NCI-H1436 treated with DMSO at 0.1 percent for 48 hours (cell line): ENCODE results near the gene TOX3.
A peak's percentile ranks its signal among the peaks of the same experiment; 100 is the strongest.

Source experiments
- DNase-seq: peaks from one replicate; lab custom pipeline; 2025; lab: John Stamatoyannopoulos, UW

The TOX3 gene

GRCh38 chr16:52451971-52452421 lies 94.9 kb downstream of the TOX3 start:
- no peak for DNase-seq

DNA sequence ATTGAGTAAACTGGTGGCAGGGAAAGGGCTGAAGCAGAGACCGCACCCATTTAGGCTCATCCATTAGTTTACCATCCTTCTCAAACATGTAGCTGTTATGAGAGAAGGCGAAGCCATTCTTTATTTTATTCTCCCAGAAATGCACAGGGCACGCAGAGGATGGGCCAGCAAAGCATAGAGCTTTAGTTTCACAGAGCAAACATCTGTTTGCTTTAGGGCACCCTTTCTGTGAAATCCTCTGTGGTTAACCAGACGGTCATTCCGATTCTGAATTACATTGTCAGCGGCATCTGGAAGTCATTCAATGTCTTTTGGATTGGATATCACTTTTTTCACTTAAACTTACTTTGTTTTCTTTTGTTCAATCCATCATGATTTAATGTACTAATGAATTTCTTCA lies 96.0 kb downstream of the TOX3 start:
- no peak for DNase-seq

GRCh38 chr16:52450241-52450640 lies 96.7 kb downstream of the TOX3 start:
- DNase-seq: no peak

DNA sequence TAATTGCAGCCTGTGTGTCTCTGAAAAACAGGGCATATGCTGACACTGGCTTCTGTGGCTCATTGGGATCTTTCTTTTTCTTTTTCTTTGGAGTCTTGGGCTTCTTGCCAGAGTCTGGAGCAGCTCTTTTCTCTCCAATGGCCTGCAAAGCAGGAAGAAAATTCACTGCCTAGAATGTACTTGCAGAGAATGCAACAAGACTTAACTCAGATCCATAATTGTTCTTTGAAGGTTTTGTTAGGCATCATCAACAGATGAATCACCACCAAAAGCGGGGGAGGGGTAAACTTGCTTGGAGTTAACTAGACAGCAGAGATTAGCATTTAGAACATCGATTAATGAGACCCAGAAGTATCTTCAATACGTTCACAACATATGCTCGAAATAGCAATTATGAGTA lies 100.9 kb downstream of the TOX3 start:
- DNase-seq: no peak

DNA sequence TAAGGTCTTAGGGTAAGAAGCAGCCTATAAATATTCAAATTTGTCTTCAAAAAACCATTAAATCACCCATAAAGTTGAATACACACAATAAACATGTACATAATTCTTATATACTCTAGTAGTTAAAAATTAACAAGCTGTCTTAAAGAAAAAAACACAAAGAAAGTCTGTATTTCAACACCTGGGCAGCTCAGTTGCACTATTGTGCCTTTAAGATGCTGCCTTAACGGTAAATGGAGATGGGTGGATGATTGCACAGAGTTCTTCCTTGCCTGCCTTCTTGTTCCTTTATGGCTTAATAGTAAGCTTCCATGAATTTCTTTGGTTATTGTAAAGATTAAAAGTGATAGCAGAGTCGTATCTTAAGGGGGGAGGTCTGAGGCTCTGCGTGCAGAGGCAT lies 105.1 kb downstream of the TOX3 start:
- DNase-seq: no peak

DNA sequence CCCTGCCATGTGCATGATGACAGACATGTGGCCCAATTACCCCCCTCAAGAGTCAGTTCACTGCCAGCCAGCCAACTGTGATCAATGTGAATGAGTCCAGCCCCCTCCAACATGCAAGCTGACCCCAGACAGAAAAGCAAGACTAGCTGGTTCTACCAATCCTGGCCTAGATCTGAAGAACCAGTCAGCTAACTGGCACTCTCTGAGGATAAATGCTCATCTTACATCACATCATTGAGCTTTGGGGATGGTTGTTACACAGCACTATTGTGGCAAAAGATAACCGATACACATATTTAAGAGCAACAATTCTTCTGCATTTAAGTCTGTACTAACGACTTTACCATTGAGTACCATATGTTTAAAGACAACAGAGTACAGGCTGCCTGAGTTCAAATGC lies 106.7 kb downstream of the TOX3 start:
- no peak for DNase-seq

- no peak for DNase-seq
These were observed 107.2 kb downstream of the TOX3 start for GRCh38 chr16:52439750-52440149.

GRCh38 chr16:52439171-52439701 lies 107.7 kb downstream of the TOX3 start:
- DNase-seq: no peak

DNA sequence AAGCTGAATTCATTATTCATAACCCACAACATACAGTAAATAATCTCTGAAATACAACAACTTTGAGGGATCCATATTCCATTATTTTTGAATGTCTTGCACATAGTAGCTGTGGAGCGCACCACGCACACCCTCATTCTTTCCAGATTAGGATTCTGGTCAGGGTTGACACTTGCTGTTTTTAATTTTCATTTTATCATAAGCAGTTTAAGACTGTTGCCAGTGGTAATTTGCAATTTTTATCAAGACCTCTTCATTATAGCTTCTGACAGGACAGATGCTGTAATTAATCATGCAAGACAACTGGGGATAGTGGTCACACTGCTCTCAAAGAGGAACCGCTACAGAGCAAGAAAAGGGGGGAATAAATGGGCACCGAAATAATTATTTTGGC lies 109.7 kb downstream of the TOX3 start:
- DNase-seq: no peak

DNA sequence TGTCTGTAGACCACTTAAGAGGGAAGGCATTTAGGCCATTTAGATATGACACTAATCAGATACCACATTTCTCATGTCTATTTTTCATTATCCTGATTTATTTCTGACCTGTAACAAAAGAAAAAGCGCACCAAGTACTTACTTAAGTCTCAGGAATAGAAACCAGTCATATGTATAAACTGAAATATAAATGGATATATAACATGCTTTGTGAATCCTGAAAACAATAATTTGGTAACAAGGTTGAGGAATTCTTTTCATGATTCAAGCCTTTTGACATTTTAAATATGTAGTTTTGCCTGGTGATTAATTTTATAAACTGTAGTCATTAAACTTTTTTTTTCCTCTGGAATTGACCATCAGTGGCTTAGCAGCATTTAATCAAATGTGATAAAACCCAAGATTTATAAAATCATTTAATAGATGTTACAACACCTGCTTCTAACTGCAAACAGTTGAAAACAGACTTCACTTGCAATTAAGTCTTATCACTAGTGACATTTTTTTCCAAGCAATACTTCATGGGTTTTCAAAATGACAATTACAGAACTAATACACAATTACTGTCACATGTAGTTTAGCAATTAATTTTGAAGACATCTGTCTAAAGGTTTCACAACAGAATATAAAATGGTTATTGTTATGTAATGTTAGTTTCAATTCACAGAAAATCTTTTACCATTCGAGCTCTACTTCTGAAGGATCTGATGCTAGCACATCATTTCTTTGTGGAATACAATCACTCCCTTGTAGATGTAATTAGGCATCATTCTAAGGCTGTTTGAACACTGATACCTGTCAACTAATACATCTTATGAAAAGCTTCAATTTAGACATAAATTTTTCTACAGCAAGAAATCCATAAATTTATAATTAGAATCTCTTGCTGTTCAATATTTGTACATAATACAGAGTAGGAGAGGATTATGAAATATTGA lies 110.3 kb downstream of the TOX3 start:
- DNase-seq: no peak

DNA sequence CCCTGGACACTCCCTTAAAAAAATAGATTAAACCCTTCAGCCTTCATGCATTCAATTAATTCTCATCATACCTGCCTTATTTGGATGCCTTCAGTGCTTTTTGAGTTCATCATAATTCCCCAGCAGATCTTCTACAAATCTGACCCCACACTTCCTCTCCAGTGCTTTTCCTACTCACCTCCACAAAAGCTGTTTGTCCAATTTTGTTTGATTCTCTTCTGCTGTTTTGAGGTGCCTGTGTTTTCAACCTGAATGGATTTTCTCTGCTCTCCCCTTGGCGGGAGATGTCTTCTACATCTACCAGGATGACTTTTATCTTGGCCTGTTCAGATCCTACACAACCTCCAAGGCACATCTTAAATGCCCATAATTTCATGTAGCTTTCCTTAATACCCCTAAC lies 112.7 kb downstream of the TOX3 start:
- DNase-seq: no peak

DNA sequence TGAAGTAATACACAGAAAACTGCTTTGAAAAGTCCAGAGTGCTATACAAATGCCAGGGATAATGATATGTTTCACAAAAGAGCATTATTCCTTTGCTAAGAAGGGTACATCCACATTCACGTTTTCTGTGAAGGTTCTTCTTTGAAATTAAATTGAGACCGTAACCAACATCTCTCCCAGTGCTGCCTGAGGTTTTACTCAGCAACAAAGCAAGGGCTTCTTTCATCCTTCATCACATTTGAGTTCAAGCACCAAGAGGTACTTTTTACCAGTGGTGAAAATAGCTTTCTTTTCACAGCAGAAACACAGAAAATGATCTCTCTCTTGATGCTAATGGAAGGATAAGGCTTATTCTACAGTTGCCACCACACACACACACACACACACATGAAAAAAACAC lies 113.3 kb downstream of the TOX3 start:
- DNase-seq: no peak

DNA sequence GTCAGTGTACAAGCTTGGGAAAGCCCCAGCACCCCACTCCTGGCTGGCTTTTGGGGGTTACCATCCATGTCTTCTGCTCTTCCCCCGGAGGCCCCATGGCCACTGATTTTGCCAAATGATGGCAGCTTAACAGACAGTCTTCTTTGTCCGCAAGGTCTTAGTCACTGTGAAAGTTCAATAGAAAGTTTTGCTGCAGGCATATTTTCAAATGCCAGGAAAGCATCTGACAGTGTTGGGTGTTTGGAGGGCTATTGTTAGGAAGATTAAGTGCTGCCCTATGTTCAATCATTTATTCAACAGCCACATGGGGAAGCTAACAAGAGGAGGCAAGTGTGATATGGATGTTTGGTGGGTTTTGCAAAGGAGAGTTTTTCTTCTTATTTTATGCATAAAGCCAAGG lies 122.4 kb downstream of the TOX3 start:
- no peak for DNase-seq

- no peak for DNase-seq
These were observed 124.6 kb downstream of the TOX3 start for GRCh38 chr16:52422307-52422706.

- DNase-seq: no peak
These were observed 128.7 kb downstream of the TOX3 start for GRCh38 chr16:52418201-52418600.

DNA sequence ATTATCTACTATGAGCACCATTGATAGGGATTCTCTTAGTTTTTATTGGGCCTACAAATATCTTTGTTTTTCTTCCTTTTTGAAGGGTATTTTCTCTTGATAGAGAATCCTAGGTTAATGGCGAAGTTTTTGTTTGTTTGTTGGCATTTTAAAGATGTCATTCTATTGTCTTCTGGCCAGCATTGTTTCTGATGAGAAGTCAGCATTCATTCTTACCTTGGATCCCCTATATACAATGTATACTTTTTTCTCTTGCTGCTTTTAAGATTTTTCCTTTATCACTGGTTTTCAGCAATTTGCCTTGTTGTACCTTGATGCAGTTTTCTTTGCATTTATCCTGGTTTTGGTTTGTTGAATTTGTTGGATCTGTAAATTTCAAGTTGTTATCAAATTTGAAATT lies 130.1 kb downstream of the TOX3 start:
- no peak for DNase-seq

- no peak for DNase-seq
These were observed 135.9 kb downstream of the TOX3 start for GRCh38 chr16:52411011-52411410.

GRCh38 chr16:52408191-52408845 lies 138.6 kb downstream of the TOX3 start:
- no peak for DNase-seq

DNA sequence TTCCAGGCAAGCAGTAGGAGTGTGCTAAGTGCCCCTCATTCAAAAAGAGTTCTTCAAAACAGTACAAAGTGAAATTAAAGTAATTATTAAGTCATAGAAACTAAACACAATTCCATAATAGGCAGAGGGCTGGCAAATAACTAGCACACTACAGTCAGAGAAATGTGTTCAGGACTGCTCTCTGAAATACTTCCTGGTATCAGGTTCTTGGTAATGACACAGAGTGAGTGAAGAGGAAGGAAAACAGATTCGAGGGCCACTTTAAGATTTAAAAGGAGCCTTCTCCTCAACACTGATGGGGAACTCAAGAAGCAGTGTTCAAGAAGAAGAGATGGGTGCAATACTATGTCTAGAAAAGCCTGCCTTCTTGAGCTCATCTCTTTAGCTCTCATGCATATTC lies 139.2 kb downstream of the TOX3 start:
- peak; percentile 81 for DNase-seq

DNA sequence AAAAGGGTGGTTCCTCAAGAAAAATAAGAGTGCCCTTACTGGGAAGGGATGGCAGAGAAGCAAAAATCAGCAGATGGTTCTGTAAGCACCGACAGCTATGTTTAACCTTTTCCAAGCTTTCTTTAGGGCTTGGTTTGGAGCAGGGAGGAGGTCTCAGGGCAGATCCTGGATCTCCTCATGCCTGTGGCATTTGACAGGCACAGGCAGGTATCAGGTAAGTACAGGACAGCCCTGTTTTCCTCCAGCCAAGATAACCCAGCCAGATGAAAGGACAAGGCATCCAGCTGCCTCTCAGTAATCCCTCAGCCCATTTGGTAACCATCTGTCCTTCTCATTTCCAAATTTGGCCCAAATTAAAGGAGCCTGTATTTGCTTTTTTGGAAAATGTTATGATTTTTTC lies 141.5 kb downstream of the TOX3 start:
- DNase-seq: no peak

DNA sequence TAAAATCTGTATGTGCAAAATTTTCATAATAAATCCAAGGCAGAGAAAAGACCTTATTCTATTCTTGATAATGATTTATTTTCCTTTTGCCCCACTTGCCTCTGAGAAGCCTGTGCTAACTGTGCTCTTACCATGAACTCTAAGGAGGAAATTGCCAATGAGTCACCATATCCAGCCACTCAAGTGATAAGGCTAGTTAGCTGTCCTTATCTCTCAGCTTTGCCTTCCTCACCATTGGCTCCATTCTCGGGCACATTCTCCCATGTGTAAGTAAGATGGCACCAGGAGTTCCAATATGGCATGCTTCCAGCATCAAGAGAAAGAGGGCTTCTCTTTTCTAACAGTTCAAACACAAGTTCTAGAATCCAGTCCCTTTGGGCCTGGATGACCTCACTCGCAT lies 142.4 kb downstream of the TOX3 start:
- DNase-seq: no peak

DNA sequence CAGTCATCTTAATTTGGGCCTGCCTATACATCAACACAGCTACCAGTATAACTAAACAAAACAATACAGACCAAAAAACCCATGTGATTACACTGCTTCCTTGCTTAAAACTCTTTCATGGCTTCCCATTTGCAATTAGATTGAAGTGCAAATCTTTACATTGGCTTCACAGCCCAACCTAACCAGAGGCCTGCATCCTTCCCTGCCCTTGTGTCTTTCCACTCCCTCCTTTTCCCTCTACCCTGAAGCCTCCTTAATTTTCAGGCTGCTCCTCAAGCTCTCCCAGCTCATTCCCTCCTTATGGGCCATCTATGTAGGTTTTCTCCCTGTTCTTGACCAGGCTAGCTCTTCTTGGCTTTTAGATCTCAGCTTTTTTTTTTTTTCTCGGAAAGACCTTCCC lies 147.8 kb downstream of the TOX3 start:
- DNase-seq: no peak

GRCh38 chr16:52398491-52398960 lies 148.4 kb downstream of the TOX3 start:
- DNase-seq: no peak
